Effector memory CD8-positive, alpha-beta T cell (primary cell): Measurements from ENCODE around the gene GXYLT2.
A peak's percentile ranks its signal among the peaks of the same experiment; 100 is the strongest.
"Not testable (repeated sequence)": the region's sequence is repeated elsewhere in the genome, so short reads cannot be mapped to it uniquely, and the experiment has no call there.

ENCODE experiments used
- ATAC-seq: fragments of 150-1000 bp; cut with Tn5 transposase; replicated peaks from 2 replicates; pipeline ENCODE4 v1.10.0; 2021; ENCODE audit warnings: mild to moderate bottlenecking, moderate library complexity
- DNase-seq, 3 experiments: peaks; one replicate each; pipeline ENCODE4 v3.0.0; 2021
- H3K27ac Mint-ChIP-seq, 2 donors: one replicate each; pipeline ENCODE4 v1.8.0; 2022; ENCODE audit warnings: mild to moderate bottlenecking in 2 of 2, mixed read lengths in 2 of 2, moderate library complexity in 2 of 2
- H3K27me3 Mint-ChIP-seq, 2 donors: one replicate each; pipeline ENCODE4 v1.8.0; 2022; ENCODE audit warnings: mixed read lengths in 2 of 2
- H3K36me3 Mint-ChIP-seq: one replicate; pipeline ENCODE4 v1.8.0; 2022; ENCODE audit warnings: mild to moderate bottlenecking, moderate library complexity, mixed read lengths; ENCODE audit not compliant: insufficient read depth
- H3K4me1 Mint-ChIP-seq, 2 donors: one replicate each; pipeline ENCODE4 v1.8.0; 2022; ENCODE audit warnings: low read depth in 2 of 2, mixed read lengths in 2 of 2
- H3K4me3 Mint-ChIP-seq, 2 donors: one replicate each; pipeline ENCODE4 v1.8.0; 2022; ENCODE audit warnings: mild to moderate bottlenecking in 2 of 2, mixed read lengths in 2 of 2, moderate library complexity in 2 of 2
- H3K9me3 Mint-ChIP-seq, 2 donors: one replicate each; pipeline ENCODE4 v1.8.0; 2022; ENCODE audit warnings: mixed read lengths in 2 of 2

The GXYLT2 gene

DNA sequence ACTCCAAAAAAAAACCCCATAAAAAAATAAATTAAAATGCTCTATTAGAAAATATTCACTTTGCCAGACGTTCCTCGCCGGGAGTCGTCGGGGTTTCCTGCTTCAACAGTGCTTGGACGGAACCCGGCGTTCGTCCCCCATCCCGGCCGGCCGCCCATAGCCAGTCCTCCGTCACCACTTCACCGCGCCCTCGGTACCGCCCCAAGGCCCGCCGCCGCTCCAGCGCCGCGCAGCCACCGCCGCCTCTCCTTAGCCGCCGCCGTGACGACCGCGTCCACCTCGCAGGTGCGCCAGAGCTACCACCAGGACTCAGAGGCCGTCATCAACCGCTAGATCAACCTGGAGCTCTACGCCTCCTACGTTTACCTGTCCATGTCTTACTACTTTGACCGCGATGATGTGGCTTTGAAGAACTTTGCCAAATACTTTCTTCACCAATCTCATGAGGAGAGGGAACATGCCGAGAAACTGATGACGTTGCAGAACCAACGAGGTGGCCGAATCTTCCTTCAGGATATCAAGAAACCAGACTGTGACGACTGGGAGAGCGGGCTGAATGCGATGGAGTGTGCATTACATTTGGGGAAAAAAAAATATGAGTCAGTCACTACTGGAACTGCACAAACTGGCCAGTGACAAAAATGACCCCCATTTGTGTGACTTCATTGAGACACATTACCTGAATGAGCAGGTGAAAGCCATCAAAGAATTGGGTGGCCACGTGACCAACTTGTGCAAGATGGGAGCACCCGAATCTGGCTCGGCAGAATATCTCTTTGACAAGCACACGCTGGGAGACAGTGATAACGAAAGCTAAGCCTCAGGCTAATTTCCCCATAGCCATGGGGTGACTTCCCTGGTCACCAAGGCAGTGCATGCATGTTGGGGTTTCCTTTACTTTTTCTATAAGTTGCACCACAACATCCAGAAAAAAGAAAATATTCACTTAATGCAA, 41.2 kb downstream of the GXYLT2 start:
- not testable (repeated sequence) for H3K27ac Mint-ChIP-seq

DNA sequence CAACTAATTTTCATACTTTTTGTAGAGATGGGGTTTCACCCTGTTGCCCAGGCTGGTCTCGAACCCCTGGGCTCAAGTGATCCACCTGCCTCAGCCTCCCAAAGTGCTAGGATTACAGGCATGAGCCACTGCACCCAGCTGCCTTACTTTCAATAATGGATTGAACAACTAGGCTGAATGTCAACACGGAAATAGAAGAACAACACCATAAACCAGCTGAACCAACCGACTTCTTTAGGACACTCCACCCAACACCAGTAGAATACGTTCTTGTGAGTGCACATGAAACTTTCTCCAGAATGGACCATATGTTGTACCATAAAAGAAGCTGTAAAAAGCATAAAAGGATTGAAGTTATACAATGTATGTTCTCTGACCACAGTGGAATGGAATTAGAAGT, 42.9 kb downstream of the GXYLT2 start:
- no peaks in the 10 kb centered on the region for H3K4me1 Mint-ChIP-seq
- DNase-seq: no peak
- no peak overlapping the region for H3K27ac Mint-ChIP-seq
- H3K27me3 Mint-ChIP-seq: peaks cover 14 to 17% of the 10 kb centered on the region in 2 donors
- no peaks in the 10 kb centered on the region for H3K9me3 Mint-ChIP-seq
- no peaks in the 10 kb centered on the region for H3K36me3 Mint-ChIP-seq
- ATAC-seq: no peak
- H3K4me3 Mint-ChIP-seq: no peak overlapping the region

More for the DNA sequence above, 41.2 kb downstream of the GXYLT2 start:
- not testable (repeated sequence) for H3K36me3 Mint-ChIP-seq, H3K4me1 Mint-ChIP-seq, ATAC-seq, H3K27me3 Mint-ChIP-seq, H3K9me3 Mint-ChIP-seq, H3K4me3 Mint-ChIP-seq, DNase-seq

DNA sequence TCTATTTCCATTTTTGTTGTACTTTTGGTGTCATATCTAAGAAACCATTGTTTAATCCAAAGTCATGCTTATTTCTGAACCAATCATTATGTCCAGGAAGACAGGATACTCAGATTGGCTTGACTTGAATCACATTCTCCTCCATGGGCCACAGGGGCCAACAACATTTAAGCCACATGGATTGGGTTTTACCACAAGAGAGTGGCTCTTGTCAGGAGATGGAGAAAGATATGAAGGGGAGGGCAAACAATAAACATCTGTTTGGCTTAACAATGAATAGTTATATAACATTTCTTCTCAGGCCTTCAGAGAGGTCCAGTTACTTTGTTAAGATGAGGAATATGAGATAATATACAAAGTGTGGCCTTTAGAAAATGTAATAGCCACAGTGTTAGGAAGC, 44.6 kb downstream of the GXYLT2 start:
- DNase-seq: no peak
- Mint-ChIP-seq H3K36me3 (no peaks in the 10 kb centered on the region), H3K4me1 (no peaks in the 10 kb centered on the region), H3K4me3 (no peak overlapping the region), H3K27me3 (peaks cover 26 to 27% of the 10 kb centered on the region in 2 donors), H3K27ac (no peak overlapping the region), H3K9me3 (no peaks in the 10 kb centered on the region)
- ATAC-seq: no peak

DNA sequence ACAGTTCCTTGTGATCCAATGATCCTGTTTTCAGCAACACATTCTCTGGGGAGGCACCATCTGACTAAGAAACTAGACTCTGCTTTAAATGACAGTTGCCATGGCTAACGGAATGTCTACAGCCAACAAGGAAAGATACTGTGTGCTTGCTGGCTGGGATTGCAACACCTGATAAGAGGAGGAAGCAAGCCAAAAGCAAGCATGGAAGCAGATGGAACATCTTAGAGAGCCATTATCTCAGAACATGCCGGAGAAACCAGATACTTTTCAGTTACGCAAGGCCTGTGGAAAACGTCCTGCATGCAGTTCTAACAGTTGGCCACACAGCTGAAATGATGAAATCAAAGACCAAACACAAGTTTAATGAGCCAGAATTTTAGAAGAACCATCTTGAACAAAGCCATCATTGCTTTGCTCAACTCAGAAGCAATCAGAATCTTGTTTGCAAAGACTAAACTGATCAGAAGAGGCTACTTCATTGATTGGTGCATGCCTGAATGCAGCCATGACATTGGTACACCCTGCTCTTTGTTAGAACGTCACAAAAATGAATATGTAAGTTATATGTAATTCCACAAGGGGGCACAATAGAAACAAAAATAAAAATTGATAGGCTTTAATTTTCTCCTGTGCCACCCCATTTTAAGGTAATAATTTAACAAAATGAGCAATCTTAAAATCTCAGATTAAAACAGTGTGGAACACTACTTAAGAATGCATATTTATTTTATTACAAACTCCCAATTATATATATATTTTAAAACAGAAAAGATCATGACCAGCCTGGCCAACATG, 50.8 kb downstream of the GXYLT2 start:
- H3K4me1 Mint-ChIP-seq: peaks cover 0 to 2% of the 10 kb centered on the region in 2 donors
- peaks cover 22 to 26% of the 10 kb centered on the region in 2 donors for H3K27me3 Mint-ChIP-seq
- DNase-seq: peak; percentile 7 to 30 (median 20)
- peak; percentile 99 for ATAC-seq
- no peak overlapping the region for H3K27ac Mint-ChIP-seq
- H3K36me3 Mint-ChIP-seq: peaks cover 3% of the 10 kb centered on the region
- H3K4me3 Mint-ChIP-seq: no peak overlapping the region
- H3K9me3 Mint-ChIP-seq: no peaks in the 10 kb centered on the region

DNA sequence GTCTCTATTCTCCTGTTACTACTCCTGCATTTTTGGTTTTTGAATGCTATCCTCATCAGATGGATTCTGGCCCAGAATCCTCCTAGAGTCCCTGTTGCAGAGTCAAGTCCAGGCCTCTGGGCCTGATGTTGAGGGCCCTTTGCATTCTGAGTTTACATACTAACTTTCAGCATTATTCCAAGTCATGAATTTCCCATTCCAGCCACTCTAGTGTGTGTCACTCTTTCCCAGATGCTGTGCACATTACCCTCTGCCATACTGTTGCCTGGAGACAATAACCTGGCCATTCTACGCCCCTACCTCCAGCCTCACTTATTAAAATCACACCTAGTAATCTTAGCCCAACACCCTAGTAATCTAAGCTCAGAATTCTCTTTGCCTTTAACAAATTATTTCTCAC, 53.4 kb downstream of the GXYLT2 start:
- H3K36me3 Mint-ChIP-seq: peaks cover 3% of the 10 kb centered on the region
- no peaks in the 10 kb centered on the region for H3K9me3 Mint-ChIP-seq
- no peak for DNase-seq
- ATAC-seq: no peak
- H3K27me3 Mint-ChIP-seq: peaks cover 6 to 7% of the 10 kb centered on the region in 2 donors
- no peak overlapping the region for H3K27ac Mint-ChIP-seq
- H3K4me1 Mint-ChIP-seq: peaks cover 0 to 2% of the 10 kb centered on the region in 2 donors
- no peak overlapping the region for H3K4me3 Mint-ChIP-seq

DNA sequence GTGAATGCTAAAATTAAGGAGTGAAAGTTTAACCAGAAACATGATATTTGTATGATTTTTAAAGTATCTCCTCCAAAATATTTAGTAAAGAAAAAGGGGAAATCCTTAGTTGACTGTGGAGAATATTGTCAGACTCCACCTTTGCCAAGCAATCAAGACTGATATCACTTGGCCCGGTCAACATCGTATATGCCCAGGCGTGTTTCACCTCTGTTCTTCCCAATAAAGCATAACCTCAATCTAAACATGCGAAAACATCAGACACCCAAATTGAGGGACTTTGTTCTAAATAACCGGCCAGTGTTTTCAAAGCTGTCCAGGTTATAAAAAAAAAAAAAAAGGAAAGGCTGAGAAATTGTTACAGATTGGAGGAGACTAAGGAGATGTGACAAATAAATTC, 54.6 kb downstream of the GXYLT2 start:
- Mint-ChIP-seq H3K4me3 (no peak overlapping the region), H3K36me3 (peaks cover 3% of the 10 kb centered on the region), H3K27ac (no peak overlapping the region), H3K27me3 (no peaks in the 10 kb centered on the region), H3K9me3 (no peaks in the 10 kb centered on the region), H3K4me1 (peaks cover 0 to 2% of the 10 kb centered on the region in 2 donors)
- no peak for ATAC-seq
- DNase-seq: no peak

DNA sequence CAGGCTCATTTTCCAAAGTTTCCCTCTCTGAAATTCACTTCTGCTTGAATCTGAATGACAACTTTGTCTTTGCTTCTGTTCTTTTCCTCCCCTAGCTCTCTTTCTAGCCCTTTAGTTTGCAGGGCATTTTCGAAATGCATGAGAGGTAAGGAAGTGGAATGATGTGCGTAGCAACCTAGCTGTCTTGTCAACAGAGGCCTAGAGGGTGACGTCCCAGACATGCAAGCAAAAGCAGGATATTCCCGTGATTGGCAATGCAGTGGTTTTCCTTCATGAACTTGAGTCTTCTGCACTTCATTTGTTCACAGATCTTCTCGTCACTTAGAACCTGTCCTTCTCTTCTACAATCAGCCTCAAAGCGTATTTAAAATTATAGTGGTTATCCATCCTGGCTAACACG, 56.9 kb downstream of the GXYLT2 start:
- no peak for ATAC-seq

DNA sequence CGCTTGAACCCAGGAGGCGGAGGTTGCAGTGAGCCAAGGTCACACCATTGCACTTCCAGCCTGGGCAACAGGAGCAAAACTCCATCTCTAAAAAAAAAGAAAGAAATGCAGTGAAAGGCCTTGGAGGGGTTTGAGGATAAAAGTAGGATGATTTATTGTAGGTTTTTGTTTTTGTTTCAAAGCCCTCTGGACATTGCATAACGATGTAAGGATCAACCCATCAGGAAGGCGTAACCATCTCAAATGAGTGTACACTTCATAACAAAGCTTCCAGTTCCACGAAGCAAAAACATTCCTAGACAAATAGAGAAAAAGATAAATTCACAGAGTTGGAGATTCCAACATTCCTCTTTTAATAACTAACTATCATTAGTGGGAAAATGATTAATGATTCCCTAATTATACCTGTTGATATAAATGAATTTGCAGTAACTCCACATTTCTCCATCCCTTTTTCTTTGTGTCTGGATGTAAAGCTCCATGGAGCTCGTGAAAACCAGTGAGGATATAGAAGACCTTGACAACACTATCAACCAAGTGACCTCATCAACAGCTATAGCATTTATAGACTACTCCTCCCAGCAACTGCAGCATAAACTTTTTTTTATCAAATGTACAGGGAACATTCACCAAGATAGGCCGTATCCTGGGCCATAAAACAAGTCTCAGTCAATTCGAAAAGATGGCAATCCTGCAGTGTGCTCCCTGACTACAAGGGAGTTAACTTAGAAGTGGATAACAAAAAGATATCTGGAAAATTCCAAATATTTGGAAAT, 60.1 kb downstream of the GXYLT2 start:
- DNase-seq (no peak), ATAC-seq (no peak)
- Mint-ChIP-seq H3K27ac (no peak overlapping the region), H3K36me3 (no peaks in the 10 kb centered on the region), H3K9me3 (no peaks in the 10 kb centered on the region), H3K4me1 (peaks cover 1 to 6% of the 10 kb centered on the region in 2 donors), H3K4me3 (no peak overlapping the region), H3K27me3 (no peaks in the 10 kb centered on the region)

More for the DNA sequence above, 56.9 kb downstream of the GXYLT2 start:
- Mint-ChIP-seq H3K4me3 (no peak overlapping the region), H3K9me3 (no peaks in the 10 kb centered on the region), H3K27me3 (no peaks in the 10 kb centered on the region), H3K27ac (no peak overlapping the region), H3K36me3 (peaks cover 3% of the 10 kb centered on the region), H3K4me1 (no peaks in the 10 kb centered on the region)
- DNase-seq: no peak

DNA sequence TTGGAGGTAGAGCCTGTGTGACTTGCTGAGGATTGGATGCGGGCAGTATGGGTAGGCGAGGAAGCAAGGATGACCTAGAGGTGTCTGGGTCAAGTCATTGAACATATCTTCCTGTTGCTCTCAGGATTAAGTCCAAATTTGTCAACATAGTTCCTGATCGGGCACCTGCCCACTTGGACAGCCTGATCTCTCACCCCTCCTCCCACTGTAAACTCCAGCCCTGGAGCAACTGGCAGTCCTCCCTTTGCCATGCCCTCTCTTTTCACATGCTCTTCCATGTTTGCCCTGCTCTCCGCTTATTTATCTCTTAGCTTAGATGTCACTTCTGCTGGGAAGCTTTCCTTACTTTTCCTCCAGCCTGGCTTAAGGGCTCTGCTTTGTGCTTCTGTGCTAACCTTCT, 61.2 kb downstream of the GXYLT2 start:
- no peaks in the 10 kb centered on the region for H3K9me3 Mint-ChIP-seq
- no peak overlapping the region for H3K4me3 Mint-ChIP-seq
- H3K4me1 Mint-ChIP-seq: peaks cover 1 to 6% of the 10 kb centered on the region in 2 donors
- DNase-seq (no peak), ATAC-seq (no peak)
- H3K27ac Mint-ChIP-seq: no peak overlapping the region
- H3K27me3 Mint-ChIP-seq: no peaks in the 10 kb centered on the region
- H3K36me3 Mint-ChIP-seq: no peaks in the 10 kb centered on the region

DNA sequence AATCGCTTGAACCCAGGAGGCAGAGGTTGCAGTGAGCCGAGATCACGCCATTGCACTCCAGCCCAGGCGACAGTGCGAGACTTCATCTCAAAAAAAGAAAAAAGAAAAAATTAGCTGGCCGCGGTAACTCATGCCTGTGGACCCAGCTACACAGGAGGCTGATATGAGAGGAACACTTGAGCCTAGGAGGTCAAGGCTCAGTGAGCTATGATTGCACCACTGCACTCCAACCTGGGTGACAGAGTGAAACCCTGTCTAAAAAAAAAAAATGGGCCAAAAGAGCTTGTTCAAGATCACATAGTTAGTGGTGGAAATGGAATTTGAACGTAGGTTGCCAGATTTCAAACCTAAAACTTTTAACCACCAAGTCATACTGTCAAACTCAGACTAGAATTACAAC, 62.5 kb downstream of the GXYLT2 start:
- H3K4me3 Mint-ChIP-seq: no peak overlapping the region
- H3K9me3 Mint-ChIP-seq: no peaks in the 10 kb centered on the region
- peaks cover 0 to 5% of the 10 kb centered on the region in 2 donors for H3K27me3 Mint-ChIP-seq
- ATAC-seq: no peak
- H3K27ac Mint-ChIP-seq: no peak overlapping the region
- no peaks in the 10 kb centered on the region for H3K36me3 Mint-ChIP-seq
- H3K4me1 Mint-ChIP-seq: peaks cover 1 to 6% of the 10 kb centered on the region in 2 donors
- no peak for DNase-seq

DNA sequence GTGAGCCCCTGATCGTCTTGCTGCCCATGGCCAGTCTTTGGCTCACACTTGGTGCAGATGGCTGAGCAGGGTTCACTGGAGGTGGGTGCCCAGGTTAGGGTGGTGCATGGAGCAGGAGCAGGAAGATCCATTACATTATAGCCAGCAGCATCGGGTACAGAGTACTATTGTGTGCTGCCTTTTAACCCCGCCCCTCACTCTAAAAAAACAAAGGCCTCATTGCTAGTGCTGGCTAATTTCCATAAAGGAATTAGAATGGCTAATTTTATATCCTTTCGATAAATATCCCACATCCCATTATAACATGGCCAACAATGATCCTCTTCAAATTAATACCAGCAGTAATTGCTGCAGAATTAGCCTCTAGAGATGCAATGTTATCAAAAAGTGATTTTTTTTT, 63.0 kb downstream of the GXYLT2 start:
- DNase-seq: no peak
- ATAC-seq: no peak
- Mint-ChIP-seq H3K4me3 (no peak overlapping the region), H3K4me1 (peaks cover 1 to 6% of the 10 kb centered on the region in 2 donors), H3K9me3 (no peaks in the 10 kb centered on the region), H3K27me3 (peaks cover 2 to 9% of the 10 kb centered on the region in 2 donors), H3K27ac (no peak overlapping the region), H3K36me3 (no peaks in the 10 kb centered on the region)

DNA sequence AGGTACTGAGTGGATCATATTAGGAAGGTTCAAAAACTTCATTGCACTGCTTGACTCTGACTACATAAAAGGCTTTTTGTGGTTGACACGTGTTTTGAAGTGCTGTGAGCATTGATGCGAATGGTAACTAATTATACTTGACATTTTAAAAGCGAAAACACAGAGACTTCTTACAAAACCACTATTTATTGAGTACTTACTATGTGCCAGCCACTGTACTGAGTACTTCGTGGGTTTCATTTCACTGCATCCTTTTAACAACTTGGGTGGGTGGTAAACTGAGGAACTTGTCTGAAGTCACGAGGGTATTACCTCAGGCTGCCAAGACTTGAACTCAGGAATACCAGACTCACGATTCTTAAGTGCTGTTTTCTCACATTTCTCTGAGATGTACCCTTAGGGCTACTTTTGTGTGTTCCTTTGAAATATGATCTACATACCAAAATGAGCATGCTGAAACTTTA, 63.4 kb downstream of the GXYLT2 start:
- Mint-ChIP-seq H3K4me1 (peaks cover 1 to 6% of the 10 kb centered on the region in 2 donors), H3K4me3 (no peak overlapping the region)
- no peak for DNase-seq

More for the DNA sequence above, 63.4 kb downstream of the GXYLT2 start:
- Mint-ChIP-seq H3K27ac (no peak overlapping the region), H3K36me3 (no peaks in the 10 kb centered on the region), H3K9me3 (no peaks in the 10 kb centered on the region), H3K27me3 (peaks cover 7 to 14% of the 10 kb centered on the region in 2 donors)
- ATAC-seq: peak; percentile 27
